HL-60 (cell line): ENCODE data around the gene KDM8.
"Not testable (repeated sequence)": the region's sequence is repeated elsewhere in the genome, so short reads cannot be mapped to it uniquely, and the experiment has no call there.

ENCODE experiments used
- DNase-seq, 2 experiments: peaks; one replicate each; pipeline ENCODE4 v3.0.0-alpha.2; 2010 to 2020; ENCODE audit warnings: low read depth in 1 of 2, low spot score in 1 of 2
- H3K27ac ChIP-seq: fragments of 250-450 bp; sonication (Bioruptor Pico); replicated peaks from 2 replicates; pipeline ENCODE4 v1.5.1; 2020; ENCODE audit warnings: mild to moderate bottlenecking, moderate library complexity
- H3K27me3 ChIP-seq: fragments of 250-450 bp; sonication (Bioruptor Pico); 2 replicates; pipeline ENCODE4 v1.5.1; 2021; ENCODE audit warnings: mild to moderate bottlenecking, moderate library complexity; ENCODE audit not compliant: insufficient read depth, poor library complexity, severe bottlenecking
- H3K4me3 ChIP-seq: replicated peaks from 2 replicates; pipeline ENCODE4 v1.5.1; 2011; ENCODE audit warnings: mild to moderate bottlenecking, control low read depth, low read length; ENCODE audit not compliant: insufficient read depth
- GABPA ChIP-seq: IDR thresholded peaks from 2 replicates; pipeline ENCODE4 v1.6.1; 2012; ENCODE audit warnings: low read depth
- POLR2AphosphoS5 ChIP-seq: IDR thresholded peaks from 2 replicates; pipeline ENCODE4 v1.6.1; 2012; ENCODE audit warnings: low read depth
- REST ChIP-seq: IDR thresholded peaks from 2 replicates; pipeline ENCODE4 v1.6.1; 2012; ENCODE audit warnings: low read depth; ENCODE audit not compliant: insufficient replicate concordance
- SPI1 ChIP-seq: IDR thresholded peaks from 2 replicates; pipeline ENCODE4 v1.6.1; 2012; ENCODE audit warnings: low read depth, mild to moderate bottlenecking, borderline replicate concordance
- TF ChIP-seq, protein P1 (sequence below): IDR thresholded peaks from one replicate; pipeline ENCODE4 v1.5.1; 2011; ENCODE audit warnings: low read length, control low read depth, inconsistent platforms; ENCODE audit not compliant: insufficient read depth

The KDM8 gene

GRCh38 chr16:27199235-27199586, 4.1 kb upstream of the KDM8 start:
- no peaks in the 10 kb centered on the region for H3K27me3 ChIP-seq
- no peak overlapping the region for H3K4me3 ChIP-seq
- DNase-seq, result no peak
- peak overlapping the region; percentile 68; the same call in 1 of the 2 replicates for H3K27ac ChIP-seq
- no peak for TF ChIP-seq GABPA

GRCh38 chr16:27199736-27200135, 3.6 kb upstream of the KDM8 start:
- no peak for TF ChIP-seq GABPA
- TF ChIP-seq SPI1, result no peak
- no peak for TF ChIP-seq POLR2AphosphoS5
- no peak for TF ChIP-seq REST
- TF ChIP-seq, protein P1, sequence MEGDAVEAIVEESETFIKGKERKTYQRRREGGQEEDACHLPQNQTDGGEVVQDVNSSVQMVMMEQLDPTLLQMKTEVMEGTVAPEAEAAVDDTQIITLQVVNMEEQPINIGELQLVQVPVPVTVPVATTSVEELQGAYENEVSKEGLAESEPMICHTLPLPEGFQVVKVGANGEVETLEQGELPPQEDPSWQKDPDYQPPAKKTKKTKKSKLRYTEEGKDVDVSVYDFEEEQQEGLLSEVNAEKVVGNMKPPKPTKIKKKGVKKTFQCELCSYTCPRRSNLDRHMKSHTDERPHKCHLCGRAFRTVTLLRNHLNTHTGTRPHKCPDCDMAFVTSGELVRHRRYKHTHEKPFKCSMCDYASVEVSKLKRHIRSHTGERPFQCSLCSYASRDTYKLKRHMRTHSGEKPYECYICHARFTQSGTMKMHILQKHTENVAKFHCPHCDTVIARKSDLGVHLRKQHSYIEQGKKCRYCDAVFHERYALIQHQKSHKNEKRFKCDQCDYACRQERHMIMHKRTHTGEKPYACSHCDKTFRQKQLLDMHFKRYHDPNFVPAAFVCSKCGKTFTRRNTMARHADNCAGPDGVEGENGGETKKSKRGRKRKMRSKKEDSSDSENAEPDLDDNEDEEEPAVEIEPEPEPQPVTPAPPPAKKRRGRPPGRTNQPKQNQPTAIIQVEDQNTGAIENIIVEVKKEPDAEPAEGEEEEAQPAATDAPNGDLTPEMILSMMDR, result no peak
- Histone ChIP-seq H3K27ac (peak overlapping the region; percentile 68), H3K27me3 (no peaks in the 10 kb centered on the region), H3K4me3 (no peak overlapping the region)
- DNase-seq, result peak; percentile 51 to 52

DNA sequence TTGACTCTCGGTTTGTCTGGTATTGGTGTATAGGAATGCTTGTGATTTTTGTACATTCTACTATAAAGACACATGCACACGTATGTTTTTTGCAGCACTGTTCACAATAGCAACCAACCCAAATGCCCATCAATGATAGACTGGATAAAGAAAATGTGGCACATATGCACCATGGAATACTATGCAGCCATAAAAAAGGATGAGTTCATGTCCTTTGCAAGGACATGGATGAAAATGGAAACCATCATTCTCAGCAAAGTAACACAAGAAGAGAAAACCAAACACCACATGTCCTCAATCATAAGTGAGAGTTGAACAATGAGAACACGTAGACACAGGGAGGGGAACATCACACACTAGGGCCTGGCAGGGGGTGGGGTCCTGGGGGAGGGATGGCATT, 2.4 kb upstream of the KDM8 start:
- not testable (repeated sequence) for H3K27me3 ChIP-seq, DNase-seq

DNA sequence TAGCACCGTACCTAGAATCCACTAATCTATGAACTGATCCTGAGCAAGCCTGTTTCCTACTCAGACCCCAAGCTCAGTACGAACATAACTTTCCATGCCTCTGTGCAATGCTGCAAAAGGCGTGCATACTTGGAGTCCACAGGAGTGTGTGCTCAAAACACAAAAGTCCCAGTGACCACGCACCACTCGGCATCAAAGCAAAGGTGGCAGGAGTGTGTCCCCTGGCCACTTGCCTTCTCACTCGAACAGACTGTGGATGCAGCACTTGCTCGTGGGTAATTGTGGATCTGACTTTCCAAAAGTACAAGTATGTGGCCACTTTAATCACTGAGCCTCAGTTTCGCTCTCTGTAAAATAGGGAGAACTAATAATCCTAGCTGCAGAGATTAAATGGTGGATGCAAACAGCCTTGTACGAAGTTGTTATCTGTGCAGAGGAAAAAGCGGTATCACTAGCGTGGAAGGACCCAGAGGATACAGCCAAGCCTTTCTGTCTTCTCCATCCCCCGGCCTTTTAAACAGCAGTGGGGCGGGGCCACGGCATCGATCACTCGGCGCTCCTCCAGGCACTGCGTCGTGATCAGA, 311 bp upstream of the KDM8 start:
- peak in 1 of 2 experiments; percentile 93 for DNase-seq
- Histone ChIP-seq H3K27me3 (no peaks in the 10 kb centered on the region), H3K27ac (peak overlapping the region; percentile 95), H3K4me3 (peak overlapping the region; percentile 54)
- TF ChIP-seq GABPA (no peak), REST (no peak), POLR2AphosphoS5 (no peak; the same call in 1 of the 2 replicates), SPI1 (no peak)
- TF ChIP-seq, protein P1, result no peak

More for the DNA sequence above, 2.4 kb upstream of the KDM8 start:
- H3K4me3 ChIP-seq, H3K27ac ChIP-seq: not testable (repeated sequence)

DNA sequence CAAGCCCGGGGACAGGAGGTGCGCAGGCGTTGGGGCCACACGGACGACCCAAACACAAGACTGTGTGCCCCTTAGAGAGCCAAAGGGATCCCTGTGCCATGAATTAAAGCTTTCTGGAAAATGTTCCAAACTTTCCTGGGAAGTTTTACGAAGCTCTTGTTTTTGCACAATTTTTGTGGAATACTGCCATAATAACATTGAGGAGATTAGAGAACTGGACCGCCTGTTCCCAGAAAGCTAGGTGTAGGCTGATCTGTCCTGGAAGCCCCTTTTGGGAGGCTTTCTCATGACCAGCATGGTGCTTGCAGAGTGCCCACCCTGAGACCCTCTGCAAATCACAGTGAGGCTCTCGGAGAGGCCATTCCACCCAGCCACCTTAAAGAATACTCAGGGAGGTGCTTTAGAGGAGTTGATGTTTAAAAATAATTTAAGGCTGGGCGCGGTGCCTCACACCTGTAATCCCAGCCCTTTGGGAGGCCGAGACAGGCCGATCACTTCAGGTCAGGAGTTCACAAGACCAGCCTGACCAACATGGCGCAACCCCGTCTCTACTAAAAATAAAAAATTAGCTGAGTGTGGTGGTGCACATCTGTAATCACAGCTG, 1.1 kb downstream of the KDM8 start:
- Histone ChIP-seq H3K27ac (peak overlapping the region; percentile 95), H3K4me3 (peak overlapping the region; percentile 58), H3K27me3 (no peaks in the 10 kb centered on the region)
- DNase-seq, result no peak
- TF ChIP-seq, protein P1, result no peak
- TF ChIP-seq REST (no peak), GABPA (no peak), SPI1 (no peak), POLR2AphosphoS5 (no peak)
